ENCODE results near the gene DIS3L2.

DNA sequence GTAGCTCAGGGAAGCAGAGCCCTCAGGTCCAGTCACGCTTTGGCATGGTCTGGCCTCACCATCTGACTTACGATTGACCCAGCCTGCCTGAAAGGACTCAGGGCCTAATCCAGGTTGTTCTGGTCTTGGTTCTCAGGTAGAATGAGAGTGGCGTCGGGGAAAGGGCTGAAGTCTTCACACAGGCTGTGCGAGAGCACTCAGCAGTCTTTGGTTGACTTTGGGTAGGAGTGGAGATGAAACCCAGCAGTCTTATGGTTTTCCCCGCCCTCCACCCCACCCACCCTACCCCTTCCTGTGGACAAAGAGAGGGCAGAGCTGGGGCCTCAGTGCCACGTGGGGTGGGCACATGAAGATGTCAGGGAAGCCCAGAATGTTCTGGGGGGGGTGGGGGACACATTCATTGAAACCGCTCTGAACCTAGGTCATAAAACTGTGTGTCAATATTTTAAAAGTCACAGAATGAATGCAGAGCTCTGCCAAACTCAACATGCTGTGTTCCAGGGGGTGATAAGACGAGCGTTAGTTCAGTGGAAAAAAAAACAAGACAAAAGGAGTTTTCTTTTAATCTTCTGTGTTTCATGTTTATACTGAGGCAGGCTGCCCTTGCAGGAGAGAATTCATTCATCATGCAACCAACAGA, 358.4 kb downstream of the DIS3L2 start:
- TF ChIP-seq EP300 (IDR thresholded peaks at IDR 0.05) (no peak), CTCF (IDR thresholded peaks at IDR 0.05) (no peak)
